Naive B cell (primary cell): ENCODE results near the gene C15orf61. TPM values are rescaled to one million over a fixed set of nuclear protein-coding genes. Genes with fewer than 3 reads are reported as not detected.

Source experiments
- ATAC-seq, 2 donors: fragments of 150-1000 bp; cut with Tn5 transposase; 2 replicates each; pipeline ENCODE4 v1.10.0; 2021; ENCODE audit warnings: low read depth in 2 of 2, mild to moderate bottlenecking in 2 of 2, moderate library complexity in 2 of 2
- DNase-seq: peaks from one replicate; pipeline ENCODE4 v3.0.0; 2022
- H3K27ac Mint-ChIP-seq, 6 donors: one replicate each; pipeline ENCODE4 v1.8.0; 2020 to 2022; ENCODE audit warnings: mild to moderate bottlenecking in 6 of 6, mixed read lengths in 6 of 6, moderate library complexity in 5 of 6, inconsistent platforms in 2 of 6
- H3K27me3 Mint-ChIP-seq, 3 donors: one replicate each; pipeline ENCODE4 v1.8.0; 2021 to 2022; ENCODE audit warnings: mixed read lengths in 3 of 3, mild to moderate bottlenecking in 1 of 3
- H3K36me3 Mint-ChIP-seq, 2 donors: one replicate each; pipeline ENCODE4 v1.8.0; 2020 to 2022; ENCODE audit warnings: mixed read lengths in 2 of 2, inconsistent platforms in 1 of 2, mild to moderate bottlenecking in 1 of 2
- H3K4me1 Mint-ChIP-seq, 3 donors: one replicate each; pipeline ENCODE4 v1.8.0; 2020 to 2022; ENCODE audit warnings: mixed read lengths in 3 of 3, inconsistent platforms in 1 of 3, mild to moderate bottlenecking in 1 of 3, moderate library complexity in 1 of 3
- H3K4me3 Mint-ChIP-seq, 8 donors: one replicate each; pipeline ENCODE4 v1.8.0; 2020 to 2022; ENCODE audit warnings: mild to moderate bottlenecking in 8 of 8, mixed read lengths in 8 of 8, moderate library complexity in 8 of 8, inconsistent platforms in 2 of 8
- H3K9me3 Mint-ChIP-seq, 7 donors: one replicate each; pipeline ENCODE4 v1.8.0; 2020 to 2022; ENCODE audit warnings: mixed read lengths in 7 of 7, mild to moderate bottlenecking in 5 of 7, inconsistent platforms in 2 of 7, moderate library complexity in 1 of 7
- polyA plus RNA-seq, 6 donors: library from polyadenylated mRNA; unstranded; fragments of 300-500 nt; fragmentation: Illumina TruSeq; gene quantifications; one replicate each; pipeline ENCODE4 v1.2.3, GENCODE V29; 2021; ENCODE audit warnings: low read depth in 6 of 6

The C15orf61 gene
- polyA plus RNA-seq, 6 donors from 2014 or later: 3.5 to 8.9 (median 6.0) TPM

DNA sequence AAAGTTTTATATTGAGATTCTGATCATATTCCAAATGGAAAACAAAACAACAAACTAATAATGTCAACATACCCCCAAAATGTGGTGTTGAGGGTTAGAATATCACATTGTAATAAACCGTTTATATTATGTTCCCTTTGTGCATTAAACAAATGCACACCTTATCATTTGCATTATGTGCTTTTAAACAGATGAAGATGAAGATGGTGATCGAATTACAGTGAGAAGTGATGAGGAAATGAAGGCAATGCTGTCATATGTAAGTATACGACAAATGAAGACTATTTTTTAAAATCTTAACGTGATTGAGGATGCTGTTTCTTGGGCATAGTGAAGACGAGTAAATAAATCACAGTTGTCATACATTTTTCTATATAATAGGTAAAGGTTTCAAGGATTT, 42.2 kb downstream of the C15orf61 start:
- Mint-ChIP-seq H3K36me3 (peaks cover 10 to 32% of the 10 kb centered on the region in 2 donors), H3K9me3 (peaks cover 0 to 5% (median 4%) of the 10 kb centered on the region in 7 donors), H3K27me3 (no peaks in the 10 kb centered on the region), H3K27ac (no peak overlapping the region), H3K4me3 (no peak overlapping the region), H3K4me1 (peaks cover 9 to 33% (median 12%) of the 10 kb centered on the region in 3 donors)
- DNase-seq: no peak
- ATAC-seq: no peak

DNA sequence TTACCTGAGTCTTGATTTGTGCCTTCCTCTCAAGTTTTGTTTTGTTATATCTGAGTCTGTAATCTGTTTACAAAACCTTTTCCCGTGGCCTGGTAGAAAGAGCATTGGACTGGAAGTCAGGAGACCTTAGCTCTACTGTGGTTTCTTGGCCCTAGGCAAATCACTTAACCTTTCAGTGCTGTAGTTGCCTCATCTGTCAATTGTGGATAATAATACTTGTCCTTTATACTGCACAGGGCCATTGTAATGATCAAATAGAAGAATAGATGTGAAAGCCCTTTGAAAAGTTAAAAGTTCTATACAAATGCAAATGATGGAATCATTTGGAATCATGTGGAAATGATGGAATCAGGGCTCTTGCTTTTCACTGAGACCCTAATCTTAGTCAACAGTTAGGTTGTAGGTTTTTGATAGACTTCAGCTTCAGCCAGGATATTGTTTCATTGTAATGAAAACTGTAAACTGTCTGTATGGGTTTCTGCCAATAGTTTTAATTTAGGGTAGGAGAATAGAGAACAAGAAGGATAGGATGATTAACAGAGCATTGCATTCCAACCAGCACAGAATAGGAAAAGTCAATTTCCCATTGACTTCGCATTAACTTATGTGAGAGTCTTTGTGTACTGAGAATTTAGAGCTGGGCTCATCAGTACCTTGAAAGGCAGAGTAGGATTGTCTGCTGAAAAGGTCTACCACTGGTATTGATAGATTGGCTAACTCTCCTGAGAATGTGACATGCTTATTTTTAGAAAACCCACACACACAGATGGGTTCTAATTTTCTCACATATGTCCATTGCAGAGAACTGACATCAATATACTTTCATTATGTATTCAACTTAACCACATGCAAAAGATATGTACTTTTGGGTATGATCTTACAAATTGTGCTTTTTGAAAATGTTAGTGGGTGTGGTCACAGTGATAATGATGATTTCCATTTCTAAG, 43.4 kb downstream of the C15orf61 start:
- Mint-ChIP-seq H3K9me3 (no peaks in the 10 kb centered on the region), H3K36me3 (peaks cover 0 to 29% of the 10 kb centered on the region in 2 donors), H3K27ac (peak overlapping the region in 1 of 6 donors; percentile 54), H3K27me3 (no peaks in the 10 kb centered on the region), H3K4me3 (no peak overlapping the region), H3K4me1 (peaks cover 9 to 31% (median 12%) of the 10 kb centered on the region in 3 donors)
- ATAC-seq (peak; percentile 21 to 60), DNase-seq (no peak)

DNA sequence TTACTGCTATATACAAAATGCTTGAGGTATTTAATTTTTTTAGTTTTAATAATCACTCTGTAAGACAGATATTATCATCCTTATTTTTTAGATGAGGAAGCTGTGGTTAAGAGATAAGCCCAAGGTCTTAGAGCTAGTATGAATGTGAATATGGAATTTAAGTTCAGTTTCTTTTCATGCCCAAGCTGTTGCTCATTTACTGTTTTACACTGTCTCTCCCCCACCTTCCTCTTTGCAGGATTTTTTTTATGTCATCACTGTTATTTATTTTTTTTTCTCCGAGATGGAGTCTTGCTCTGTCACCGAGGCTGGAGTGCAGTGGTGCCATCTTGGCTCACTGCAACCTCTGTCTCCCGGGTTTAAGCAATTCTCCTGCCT, 44.0 kb downstream of the C15orf61 start:
- peak overlapping the region in 1 of 6 donors; percentile 38 for H3K27ac Mint-ChIP-seq
- ATAC-seq (peak; percentile 9 to 21), DNase-seq (no peak)
- H3K4me1 Mint-ChIP-seq: peaks cover 8 to 24% (median 12%) of the 10 kb centered on the region in 3 donors
- peaks cover 0 to 22% of the 10 kb centered on the region in 2 donors for H3K36me3 Mint-ChIP-seq
- no peak overlapping the region for H3K4me3 Mint-ChIP-seq
- H3K27me3 Mint-ChIP-seq: no peaks in the 10 kb centered on the region
- no peaks in the 10 kb centered on the region for H3K9me3 Mint-ChIP-seq

DNA sequence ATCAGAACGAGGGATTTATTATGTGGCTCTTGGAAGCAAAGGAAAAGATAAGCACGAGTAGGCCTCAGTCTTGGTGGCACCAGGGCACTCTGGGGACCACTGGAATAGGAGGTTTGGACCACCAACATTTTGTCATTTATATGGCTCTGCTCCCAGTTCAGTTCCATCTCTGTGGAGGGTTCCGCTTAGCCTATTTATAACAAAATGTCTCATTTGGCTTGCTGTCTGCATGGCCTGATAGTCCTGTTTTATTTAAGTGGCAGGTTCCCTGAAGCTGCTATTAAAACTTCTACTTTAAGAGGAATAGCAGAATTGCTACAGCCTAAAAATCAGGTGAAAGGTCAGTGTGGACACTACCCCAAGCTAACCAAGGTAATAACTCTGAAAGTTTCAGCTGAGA, 48.7 kb downstream of the C15orf61 start:
- no peak for ATAC-seq
- H3K36me3 Mint-ChIP-seq: peaks cover 0 to 17% of the 10 kb centered on the region in 2 donors
- no peak for DNase-seq
- H3K27ac Mint-ChIP-seq: no peak overlapping the region
- peaks cover 8 to 15% (median 12%) of the 10 kb centered on the region in 3 donors for H3K4me1 Mint-ChIP-seq
- no peaks in the 10 kb centered on the region for H3K27me3 Mint-ChIP-seq
- no peaks in the 10 kb centered on the region for H3K9me3 Mint-ChIP-seq
- no peak overlapping the region for H3K4me3 Mint-ChIP-seq

DNA sequence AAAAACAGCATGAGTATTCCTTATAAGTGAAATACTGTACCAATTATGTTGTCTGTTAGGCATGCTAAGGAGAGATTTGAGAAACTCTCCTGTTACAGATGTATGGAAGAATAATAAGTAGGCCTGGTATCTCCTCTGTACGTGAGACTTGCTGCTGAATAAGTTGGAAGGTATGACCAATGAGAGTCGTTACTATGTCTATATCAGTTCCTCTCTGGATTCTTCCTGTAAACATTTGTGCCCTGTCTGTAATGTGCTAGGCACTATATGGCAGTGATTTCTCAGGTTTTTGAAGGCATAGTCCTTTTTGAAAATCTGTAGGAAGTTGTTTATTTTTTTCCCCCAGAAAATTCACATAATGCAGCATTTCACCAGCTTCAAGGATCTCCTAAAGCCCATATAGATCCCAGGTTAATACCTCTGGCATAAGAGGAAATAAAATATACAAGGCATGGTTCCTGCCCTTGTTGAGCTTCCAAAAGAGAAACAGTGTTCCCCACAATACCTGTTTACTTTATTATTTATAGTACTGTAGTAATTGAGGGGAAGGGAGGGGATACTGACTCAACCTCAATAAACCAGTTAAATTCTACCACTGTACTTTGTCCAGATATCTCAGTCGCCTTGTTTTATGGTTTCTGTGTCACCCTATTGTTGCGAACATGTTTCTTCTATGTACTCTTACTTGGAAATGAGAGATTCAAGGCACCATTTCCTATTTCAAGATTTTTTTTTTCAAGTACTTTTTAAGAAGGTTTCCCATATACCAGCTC, 50.1 kb downstream of the C15orf61 start:
- no peaks in the 10 kb centered on the region for H3K27me3 Mint-ChIP-seq
- peaks cover 6 to 10% (median 8%) of the 10 kb centered on the region in 3 donors for H3K4me1 Mint-ChIP-seq
- peaks cover 0 to 17% of the 10 kb centered on the region in 2 donors for H3K36me3 Mint-ChIP-seq
- DNase-seq (no peak), ATAC-seq (no peak)
- no peak overlapping the region for H3K27ac Mint-ChIP-seq
- no peak overlapping the region for H3K4me3 Mint-ChIP-seq
- H3K9me3 Mint-ChIP-seq: no peaks in the 10 kb centered on the region

DNA sequence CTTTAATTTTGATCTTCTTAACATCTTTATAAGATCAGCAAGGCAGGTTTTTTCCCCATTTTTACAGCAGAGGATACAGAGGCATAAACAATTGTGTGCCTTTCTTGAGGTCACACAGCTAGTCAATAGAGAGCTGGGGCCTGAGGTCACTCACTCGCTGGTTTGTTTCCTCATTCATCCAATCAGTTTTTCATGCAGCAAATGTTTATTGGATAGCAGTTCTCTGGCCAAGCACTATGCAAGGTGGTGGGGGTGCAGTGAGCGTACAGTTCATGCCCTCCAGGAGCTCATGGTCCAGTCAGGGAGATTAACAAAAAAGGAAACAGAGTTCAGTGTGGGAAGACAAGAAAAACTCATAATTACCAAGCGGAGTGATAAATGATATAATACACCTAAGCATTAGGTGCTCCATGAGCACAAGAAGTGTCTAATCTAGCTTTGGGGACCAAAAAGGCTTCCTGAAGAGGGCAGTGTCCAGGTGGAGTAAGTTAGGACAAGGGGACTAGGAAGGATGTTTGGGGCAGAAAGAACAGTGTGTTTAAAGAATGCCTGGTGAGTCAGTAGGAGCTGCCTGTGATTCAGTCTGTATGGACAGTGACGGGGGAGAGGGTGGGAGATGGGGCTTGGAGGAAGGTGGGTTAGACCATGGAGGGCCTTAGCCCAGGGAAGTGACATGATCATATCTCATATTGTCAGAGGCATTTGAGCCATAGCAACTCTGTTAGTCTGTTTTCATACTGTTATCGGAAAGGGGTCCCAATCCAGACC, 50.9 kb downstream of the C15orf61 start:
- no peaks in the 10 kb centered on the region for H3K27me3 Mint-ChIP-seq
- no peaks in the 10 kb centered on the region for H3K9me3 Mint-ChIP-seq
- no peak overlapping the region for H3K4me3 Mint-ChIP-seq
- H3K4me1 Mint-ChIP-seq: peaks cover 6 to 10% (median 8%) of the 10 kb centered on the region in 3 donors
- ATAC-seq (no peak), DNase-seq (no peak)
- peaks cover 0 to 17% of the 10 kb centered on the region in 2 donors for H3K36me3 Mint-ChIP-seq
- H3K27ac Mint-ChIP-seq: peak overlapping the region in 1 of 6 donors; percentile 4

DNA sequence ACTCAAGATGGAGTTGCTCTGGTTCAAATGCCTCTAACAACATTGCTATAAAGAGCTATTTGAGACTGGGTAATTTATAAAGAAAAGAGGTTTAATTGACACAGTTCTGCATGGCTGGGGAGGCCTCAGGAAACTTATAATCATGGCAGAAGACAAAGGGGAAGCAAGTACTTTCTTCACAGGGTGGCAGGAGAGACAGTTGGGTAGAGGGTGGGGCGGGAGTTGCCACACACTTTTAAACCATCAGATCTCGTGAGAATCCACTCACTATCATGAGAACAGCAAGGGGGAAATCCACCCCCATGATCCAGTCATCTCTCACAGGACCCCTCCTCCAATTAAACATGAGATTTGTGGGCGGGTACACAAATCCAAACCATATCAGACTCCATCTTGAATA, 52.3 kb downstream of the C15orf61 start:
- peak in 1 of 2 donors; percentile 58 for ATAC-seq
- no peaks in the 10 kb centered on the region for H3K27me3 Mint-ChIP-seq
- no peak overlapping the region for H3K4me3 Mint-ChIP-seq
- peaks cover 0 to 11% of the 10 kb centered on the region in 2 donors for H3K36me3 Mint-ChIP-seq
- H3K4me1 Mint-ChIP-seq: peaks cover 6 to 10% (median 8%) of the 10 kb centered on the region in 3 donors
- peak; percentile 5 for DNase-seq
- H3K9me3 Mint-ChIP-seq: no peaks in the 10 kb centered on the region
- no peak overlapping the region for H3K27ac Mint-ChIP-seq

DNA sequence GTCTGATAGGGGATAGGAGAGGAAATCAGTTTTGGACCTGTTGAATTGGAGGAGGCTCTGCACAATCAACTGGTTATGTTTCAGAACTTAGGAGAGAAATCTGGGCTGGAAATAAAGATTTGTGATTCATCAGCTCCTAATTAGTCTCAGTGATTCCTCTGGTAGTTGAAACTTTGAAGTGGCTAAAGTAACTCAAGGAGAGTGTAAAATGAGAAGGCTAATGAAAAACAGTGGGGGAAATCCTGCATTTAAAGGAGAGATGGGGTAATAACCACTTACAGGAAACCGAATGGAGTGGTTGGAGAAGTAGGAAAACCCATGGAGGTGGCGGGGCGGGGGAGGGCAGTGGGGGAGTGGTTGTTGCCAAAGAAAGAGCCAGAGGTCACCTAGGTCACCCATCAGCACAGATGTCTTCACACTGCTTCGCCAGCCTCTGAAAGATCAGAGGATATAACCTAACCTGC, 54.1 kb downstream of the C15orf61 start:
- peaks cover 0 to 3% of the 10 kb centered on the region in 2 donors for H3K36me3 Mint-ChIP-seq
- H3K27me3 Mint-ChIP-seq: no peaks in the 10 kb centered on the region

DNA sequence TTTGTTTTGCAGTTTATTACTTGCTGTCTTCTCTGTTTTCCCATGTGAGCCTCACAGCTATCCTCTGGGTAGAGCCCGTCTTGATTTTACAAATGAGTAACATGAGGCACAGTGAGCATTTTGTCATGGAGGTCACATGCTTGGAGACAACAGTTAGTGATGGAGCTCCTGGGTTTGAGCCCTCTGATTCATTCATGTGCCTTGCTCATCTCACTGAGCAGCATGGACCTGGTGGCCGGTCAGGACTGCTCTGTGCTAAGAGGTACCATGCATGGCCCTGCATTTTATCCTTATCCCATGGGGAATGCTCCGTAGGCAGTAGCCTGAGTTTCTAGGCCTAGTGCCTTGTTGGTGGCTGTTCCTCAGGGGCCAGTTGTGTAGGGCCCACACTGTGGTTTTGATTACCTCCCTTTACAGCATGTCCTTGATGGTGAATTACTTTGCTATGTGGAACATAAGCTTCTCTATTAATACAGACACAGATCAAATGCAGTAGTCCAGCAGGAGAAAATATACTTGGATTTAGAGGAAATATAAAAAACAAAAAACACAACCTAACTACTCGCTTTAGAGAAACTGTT, 57.2 kb downstream of the C15orf61 start:
- H3K36me3 Mint-ChIP-seq: peaks cover 0 to 7% of the 10 kb centered on the region in 2 donors
- H3K9me3 Mint-ChIP-seq: no peaks in the 10 kb centered on the region
- DNase-seq (no peak), ATAC-seq (no peak)
- H3K27ac Mint-ChIP-seq: no peak overlapping the region
- H3K4me3 Mint-ChIP-seq: no peak overlapping the region
- no peaks in the 10 kb centered on the region for H3K27me3 Mint-ChIP-seq
- H3K4me1 Mint-ChIP-seq: peaks cover 0 to 6% (median under 1%) of the 10 kb centered on the region in 3 donors

More for the DNA sequence above, 54.1 kb downstream of the C15orf61 start:
- DNase-seq: no peak
- no peak for ATAC-seq
- peaks cover 6 to 10% (median 8%) of the 10 kb centered on the region in 3 donors for H3K4me1 Mint-ChIP-seq
- H3K9me3 Mint-ChIP-seq: no peaks in the 10 kb centered on the region
- H3K4me3 Mint-ChIP-seq: no peak overlapping the region
- H3K27ac Mint-ChIP-seq: peak overlapping the region in 2 of 6 donors; percentile 56 to 67

DNA sequence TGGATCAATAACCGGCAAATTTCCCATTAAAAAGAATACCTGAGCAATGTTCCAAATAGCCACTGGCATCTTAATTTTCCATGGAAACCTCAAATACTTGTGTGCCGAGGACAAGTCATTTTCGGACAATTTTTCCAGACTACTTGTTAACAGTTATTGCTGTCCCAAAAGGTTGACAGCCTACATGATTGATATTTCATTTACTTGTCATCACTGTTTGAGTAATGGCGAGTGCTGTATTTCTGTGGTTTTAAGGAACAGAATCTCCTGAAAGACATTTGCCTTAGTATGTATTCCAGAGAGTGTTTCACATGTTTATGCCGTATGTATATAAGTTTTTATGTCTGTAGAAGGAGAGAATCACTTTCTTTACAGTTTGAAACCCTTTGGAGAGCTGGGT, 58.2 kb downstream of the C15orf61 start:
- H3K36me3 Mint-ChIP-seq: peaks cover 0 to 6% of the 10 kb centered on the region in 2 donors
- no peak overlapping the region for H3K4me3 Mint-ChIP-seq
- no peak overlapping the region for H3K27ac Mint-ChIP-seq
- H3K27me3 Mint-ChIP-seq: no peaks in the 10 kb centered on the region
- ATAC-seq (no peak), DNase-seq (no peak)
- H3K9me3 Mint-ChIP-seq: no peaks in the 10 kb centered on the region
- peaks cover 0 to 2% (median 0%) of the 10 kb centered on the region in 3 donors for H3K4me1 Mint-ChIP-seq
